ENCODE measurements around the gene ITPK1.

The ITPK1 gene

DNA sequence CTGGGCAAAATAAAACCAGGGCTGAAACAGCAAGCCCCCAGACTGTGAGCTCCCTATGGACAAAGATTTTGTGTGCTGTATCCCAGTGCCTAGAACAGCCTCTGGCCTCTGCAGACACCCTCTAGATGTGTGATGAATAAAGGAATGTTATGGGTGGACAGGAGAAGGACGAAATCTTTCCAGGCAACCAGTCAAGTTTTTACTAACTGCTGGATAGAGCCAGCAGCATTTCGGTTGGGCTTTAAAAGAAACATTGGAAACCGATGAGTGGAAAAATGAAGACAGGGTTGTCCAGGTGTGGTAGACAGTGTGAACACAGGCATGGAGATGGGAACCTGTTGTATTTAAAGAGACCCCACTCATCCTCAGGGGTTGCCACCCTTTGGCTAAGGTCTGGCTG lies 188.8 kb downstream of the ITPK1 start:
- no peak overlapping the region for H3K27ac ChIP-seq
- TF ChIP-seq ZFX (IDR thresholded peaks at IDR 0.05) (no peak), CTCF (conservative IDR thresholded peaks at IDR 0.05) (no peak)

- TF ChIP-seq CTCF (conservative IDR thresholded peaks at IDR 0.05) (no peak), ZFX (IDR thresholded peaks at IDR 0.05) (no peak)
- H3K27ac ChIP-seq = no peak overlapping the region
Observed at GRCh38 chr14:92926180-92926845, 189.4 kb downstream of the ITPK1 start.

DNA sequence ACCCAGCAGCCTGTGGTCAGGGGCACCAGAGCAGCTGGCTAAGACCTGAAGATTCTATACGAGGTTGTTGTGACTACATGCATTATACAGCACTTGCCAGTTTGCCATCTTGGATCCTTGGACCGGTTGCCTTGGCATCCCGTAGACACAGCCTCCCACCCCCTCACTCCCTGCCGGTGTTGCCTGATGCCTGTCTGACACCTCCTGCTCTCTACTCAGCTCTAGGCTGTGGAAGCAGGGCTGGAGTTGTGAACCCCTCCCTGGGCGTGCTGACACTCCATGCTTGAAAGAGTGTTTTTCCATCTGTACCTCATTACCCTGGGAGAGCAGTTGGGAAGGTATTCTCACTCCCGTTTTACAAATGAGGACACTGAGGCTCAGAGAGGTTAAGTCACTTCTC lies 190.3 kb downstream of the ITPK1 start:
- H3K27ac ChIP-seq = no peak overlapping the region
- TF ChIP-seq ZFX (IDR thresholded peaks at IDR 0.05) = no peak
- TF ChIP-seq CTCF (conservative IDR thresholded peaks at IDR 0.05) = no peak

GRCh38 chr14:92924247-92924646 lies 191.5 kb downstream of the ITPK1 start:
- TF ChIP-seq ZFX (IDR thresholded peaks at IDR 0.05) = no peak
- TF ChIP-seq CTCF (conservative IDR thresholded peaks at IDR 0.05) = no peak
- no peak overlapping the region for H3K27ac ChIP-seq

DNA sequence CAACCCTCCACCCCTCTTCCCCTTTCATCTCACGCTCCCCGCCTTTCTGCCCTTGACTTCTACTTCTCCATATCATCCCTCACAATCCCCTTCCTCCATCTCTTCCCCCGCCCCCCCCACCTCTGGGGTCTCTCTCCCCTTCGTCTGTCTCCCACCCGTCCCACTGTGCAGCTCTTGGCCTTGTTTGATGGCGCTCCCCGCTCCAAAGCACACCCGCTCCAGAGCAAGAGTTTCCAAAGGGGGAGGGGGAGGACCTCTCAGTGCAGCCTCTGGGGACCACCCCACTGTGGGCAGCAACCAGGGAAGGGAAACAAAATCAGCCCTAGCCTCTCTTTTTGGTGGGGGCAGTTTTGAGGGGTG lies 192.0 kb downstream of the ITPK1 start:
- H3K27ac ChIP-seq = no peak overlapping the region
- TF ChIP-seq CTCF (conservative IDR thresholded peaks at IDR 0.05) (no peak), ZFX (IDR thresholded peaks at IDR 0.05) (no peak)

- TF ChIP-seq CTCF (conservative IDR thresholded peaks at IDR 0.05) (no peak), ZFX (IDR thresholded peaks at IDR 0.05) (no peak)
- no peak within 1 kb of the TSS for H3K27ac ChIP-seq
Observed at GRCh38 chr14:92922883-92923743, 192.6 kb downstream of the ITPK1 start, which contains the start of gene CHGA. TSS of gene CHGA (plus strand) at chr14:92923150. CDS start at chr14:92923360, 210 bp downstream.

DNA sequence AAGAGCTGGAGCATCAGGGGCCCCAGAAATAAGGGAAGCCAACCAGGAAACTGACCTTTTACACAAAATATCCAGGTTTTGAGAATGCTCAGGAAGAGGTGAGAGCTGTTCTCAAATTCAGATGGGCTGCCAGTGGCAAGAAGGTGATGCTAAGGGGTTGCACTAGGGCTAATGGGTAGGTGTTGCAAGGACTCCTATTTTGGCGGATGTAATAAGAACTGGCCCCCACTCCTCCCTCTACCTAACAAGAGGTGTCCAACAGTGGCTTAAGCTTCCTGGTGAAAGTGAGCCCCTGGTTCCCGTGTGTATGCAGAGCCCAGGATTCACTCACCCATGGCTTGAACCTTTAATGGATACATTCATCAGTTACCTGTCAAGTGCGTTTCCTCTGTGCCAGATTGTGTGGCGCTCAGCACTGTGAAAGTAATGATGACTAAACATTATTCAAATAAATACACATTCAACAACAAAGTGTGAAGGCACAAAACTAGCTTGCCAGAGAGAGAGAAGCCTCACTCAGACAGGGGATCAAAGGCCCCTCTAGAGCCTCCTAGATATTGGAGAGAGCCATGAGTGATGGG lies 193.5 kb downstream of the ITPK1 start:
- H3K27ac ChIP-seq = no peak overlapping the region
- TF ChIP-seq ZFX (IDR thresholded peaks at IDR 0.05) = no peak
- no peak for TF ChIP-seq CTCF (conservative IDR thresholded peaks at IDR 0.05)
